ENCODE data around the gene GPC5. TPM values are rescaled to one million over a fixed set of nuclear protein-coding genes. Genes with fewer than 3 reads are reported as not detected.

GPC5 gene
- total RNA-seq, 1 donor from 2014 or later, result 0.17 TPM

GRCh38 chr13:92564942-92565341 is 1166.5 kb downstream of the GPC5 start:
- TF ChIP-seq CTCF (IDR thresholded peaks at IDR 0.05; ENCODE audit: insufficient read depth, low read length, poor library complexity, severe bottlenecking), result no peak
- DNase-seq (ENCODE audit: low read depth), result no peak

GRCh38 chr13:92566767-92567166 is 1168.3 kb downstream of the GPC5 start:
- Histone ChIP-seq H3K4me3 (ENCODE audit: low read depth, low read length) (no peak overlapping the region), H3K27me3 (ENCODE audit: control insufficient read depth, insufficient read depth, low read length) (no peaks in the 10 kb centered on the region), H3K36me3 (ENCODE audit: control insufficient read depth, insufficient read depth, low read length) (no peaks in the 10 kb centered on the region)
- DNase-seq (ENCODE audit: low read depth), result no peak
- TF ChIP-seq CTCF (IDR thresholded peaks at IDR 0.05; ENCODE audit: insufficient read depth, low read length, poor library complexity, severe bottlenecking), result no peak

More at GRCh38 chr13:92564942-92565341, 1166.5 kb downstream of the GPC5 start:
- Histone ChIP-seq H3K36me3 (ENCODE audit: control insufficient read depth, insufficient read depth, low read length) (no peaks in the 10 kb centered on the region), H3K27me3 (ENCODE audit: control insufficient read depth, insufficient read depth, low read length) (no peaks in the 10 kb centered on the region), H3K4me3 (ENCODE audit: low read depth, low read length) (no peak overlapping the region)

GRCh38 chr13:92572190-92572589 is 1173.8 kb downstream of the GPC5 start:
- no peaks in the 10 kb centered on the region for H3K36me3 ChIP-seq (ENCODE audit: control insufficient read depth, insufficient read depth, low read length)
- DNase-seq (ENCODE audit: low read depth), result no peak
- H3K27me3 ChIP-seq (ENCODE audit: control insufficient read depth, insufficient read depth, low read length), result no peaks in the 10 kb centered on the region
- TF ChIP-seq CTCF (IDR thresholded peaks at IDR 0.05; ENCODE audit: insufficient read depth, low read length, poor library complexity, severe bottlenecking), result no peak
- no peak overlapping the region for H3K4me3 ChIP-seq (ENCODE audit: low read depth, low read length)

- peak; percentile 44 for TF ChIP-seq CTCF (IDR thresholded peaks at IDR 0.05; ENCODE audit: insufficient read depth, low read length, poor library complexity, severe bottlenecking)
- no peak for DNase-seq (ENCODE audit: low read depth)
- Histone ChIP-seq H3K36me3 (ENCODE audit: control insufficient read depth, insufficient read depth, low read length) (no peaks in the 10 kb centered on the region), H3K4me3 (ENCODE audit: low read depth, low read length) (no peak overlapping the region), H3K27me3 (ENCODE audit: control insufficient read depth, insufficient read depth, low read length) (no peaks in the 10 kb centered on the region)
Observed at GRCh38 chr13:92573467-92574057, 1175.1 kb downstream of the GPC5 start.

- no peak for DNase-seq (ENCODE audit: low read depth)
- H3K4me3 ChIP-seq (ENCODE audit: low read depth, low read length), result no peak overlapping the region
- no peak for TF ChIP-seq CTCF (IDR thresholded peaks at IDR 0.05; ENCODE audit: insufficient read depth, low read length, poor library complexity, severe bottlenecking)
- no peaks in the 10 kb centered on the region for H3K27me3 ChIP-seq (ENCODE audit: control insufficient read depth, insufficient read depth, low read length)
- no peaks in the 10 kb centered on the region for H3K36me3 ChIP-seq (ENCODE audit: control insufficient read depth, insufficient read depth, low read length)
Observed at GRCh38 chr13:92574499-92574898, 1176.1 kb downstream of the GPC5 start.

- DNase-seq (ENCODE audit: low read depth), result no peak
Observed at GRCh38 chr13:92575777-92576176, 1177.4 kb downstream of the GPC5 start.

More at GRCh38 chr13:92575777-92576176, 1177.4 kb downstream of the GPC5 start:
- Histone ChIP-seq H3K36me3 (ENCODE audit: control insufficient read depth, insufficient read depth, low read length) (no peaks in the 10 kb centered on the region), H3K27me3 (ENCODE audit: control insufficient read depth, insufficient read depth, low read length) (no peaks in the 10 kb centered on the region), H3K4me3 (ENCODE audit: low read depth, low read length) (no peak overlapping the region)
- TF ChIP-seq CTCF (IDR thresholded peaks at IDR 0.05; ENCODE audit: insufficient read depth, low read length, poor library complexity, severe bottlenecking), result no peak
